Omental fat pad (tissue), 4 donors: ENCODE measurements around the gene RBM38. TPM values are rescaled to one million over a fixed set of nuclear protein-coding genes. Genes with fewer than 3 reads are reported as not detected.

Experiments used
- ATAC-seq: fragments of 150-250 bp; one replicate; pipeline ENCODE4 v1.9.1; 2016; ENCODE audit warnings: mild to moderate bottlenecking, moderate library complexity; ENCODE audit not compliant: low FRiP score
- DNase-seq: peaks from one replicate; pipeline ENCODE4 v3.0.0-alpha.2; 2019; ENCODE audit warnings: low spot score
- CTCF ChIP-seq, 3 donors: fragments of 450-650 bp; IDR thresholded peaks; one replicate each; pipeline ENCODE4 v1.5.1; 2016 to 2017; ENCODE audit warnings: antibody characterized with exemption in 3 of 3, mild to moderate bottlenecking in 3 of 3, moderate library complexity in 2 of 3
- total RNA-seq, 4 donors: library from RNA; depleted of rRNA; stranded (reverse); fragments of >200 nt; gene quantifications; one replicate each; pipeline ENCODE4 v1.1.0, GENCODE V29; 2016

RBM38 gene
- total RNA-seq, 4 donors from 2014 or later = 4.6 to 18.0 (median 10.6) TPM

- DNase-seq (no peak), ATAC-seq (no peak)
- TF ChIP-seq CTCF (IDR thresholded peaks at IDR 0.05) = no peak
Observed at GRCh38 chr20:57400231-57400701, 9.1 kb downstream of the RBM38 start.

- no peak for TF ChIP-seq CTCF (IDR thresholded peaks at IDR 0.05)
- ATAC-seq (no peak), DNase-seq (no peak)
Observed at GRCh38 chr20:57400821-57401564, 9.8 kb downstream of the RBM38 start.

DNA sequence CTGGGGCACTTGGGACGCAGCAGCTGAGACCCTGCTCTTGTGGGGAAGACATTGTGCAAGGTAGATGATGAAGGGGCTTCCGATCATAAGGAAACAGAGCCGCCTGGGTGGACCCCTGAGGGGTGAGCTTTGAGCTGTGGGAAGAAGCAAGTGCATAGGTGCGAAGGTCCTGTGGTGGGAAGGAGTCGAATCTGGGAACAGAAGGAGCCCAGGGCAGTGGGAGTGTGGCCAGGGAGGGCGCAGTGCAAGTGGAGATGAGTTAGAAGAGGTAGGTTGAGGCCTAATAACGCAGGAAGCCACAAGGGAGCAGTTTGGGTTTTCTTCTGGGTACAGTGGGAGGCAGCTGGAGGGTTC, 10.3 kb downstream of the RBM38 start:
- no peak for TF ChIP-seq CTCF (IDR thresholded peaks at IDR 0.05)
- ATAC-seq (no peak), DNase-seq (no peak)

DNA sequence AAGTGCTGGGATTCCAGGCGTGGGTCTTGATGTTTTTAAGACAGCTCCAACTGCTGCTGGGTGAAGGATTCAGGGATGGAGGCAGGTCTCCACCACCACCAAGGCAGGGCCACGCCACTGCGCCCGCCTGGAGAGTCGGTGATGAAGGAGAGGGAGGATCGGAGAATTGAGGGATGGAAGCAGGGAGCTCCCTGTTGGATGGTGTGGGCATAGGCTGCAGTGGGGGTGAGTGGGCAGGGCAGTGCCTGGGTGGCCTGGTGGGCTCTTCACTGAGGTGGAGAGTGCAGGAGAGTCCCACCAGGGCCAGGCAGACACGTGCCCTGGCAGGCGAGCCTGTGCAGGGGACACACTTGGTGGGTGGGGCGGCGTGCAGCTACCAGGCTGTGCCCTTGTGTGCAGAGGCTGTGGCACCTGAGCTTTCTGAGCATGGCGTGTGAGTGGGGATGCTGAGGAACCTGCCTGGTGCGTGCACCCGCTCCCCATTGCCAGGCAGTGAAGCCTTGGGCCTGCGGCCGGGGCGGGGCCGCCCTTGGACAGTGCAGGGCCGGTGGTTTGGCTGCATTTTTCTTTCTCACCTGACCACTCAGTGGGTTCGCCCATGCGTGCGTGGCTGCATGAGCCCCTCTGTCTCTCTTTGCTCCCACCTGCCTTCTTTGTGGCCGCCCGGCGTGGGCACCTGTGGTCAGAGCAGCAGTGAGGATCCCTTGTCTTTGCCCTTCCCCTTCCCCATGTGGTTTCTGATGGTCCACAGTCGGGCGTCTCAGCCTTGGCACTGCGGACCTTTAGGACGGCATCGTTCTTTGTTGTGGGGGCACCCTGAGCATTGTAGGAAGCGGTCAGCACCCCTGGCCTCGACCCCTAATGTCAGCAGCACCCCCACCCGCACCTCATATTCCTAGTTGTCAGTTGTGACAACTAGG, 11.3 kb downstream of the RBM38 start:
- TF ChIP-seq CTCF (IDR thresholded peaks at IDR 0.05) = no peak
- DNase-seq (no peak), ATAC-seq (no peak)

DNA sequence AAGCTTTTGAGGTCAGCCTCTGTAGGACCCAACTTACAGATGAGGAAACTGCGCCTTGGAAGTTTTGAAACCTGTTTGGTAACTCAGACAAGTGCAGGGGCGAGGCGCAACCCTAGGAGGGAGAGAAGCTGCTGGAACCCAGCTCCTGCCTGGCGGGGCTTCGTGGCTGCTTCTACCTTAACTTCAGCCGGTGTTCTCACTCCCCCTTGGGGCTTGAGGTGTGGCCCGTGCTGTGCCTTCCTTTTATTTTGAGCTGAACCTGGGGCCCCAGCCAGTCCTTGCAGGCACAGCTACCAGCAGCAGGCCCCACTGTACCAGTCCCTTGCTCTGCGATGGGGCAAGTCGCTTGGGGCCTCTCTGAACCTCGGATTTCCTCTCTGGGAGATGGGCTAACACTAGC, 12.0 kb downstream of the RBM38 start:
- no peak for DNase-seq
- TF ChIP-seq CTCF (IDR thresholded peaks at IDR 0.05) = no peak
- no peak for ATAC-seq

GRCh38 chr20:57404006-57404405, 12.8 kb downstream of the RBM38 start:
- DNase-seq (no peak), ATAC-seq (no peak)
- no peak for TF ChIP-seq CTCF (IDR thresholded peaks at IDR 0.05)
